HCT116 (cell line): ENCODE data around the gene ZNF385A. TPM values are rescaled to one million over a fixed set of nuclear protein-coding genes. Genes with fewer than 3 reads are reported as not detected.
A peak's percentile ranks its signal among the peaks of the same experiment; 100 is the strongest.

ENCODE experiments used
- microRNA counts: library from miRNA; unstranded; fragments of <30 nt; microRNA quantifications from one replicate; lab custom pipeline; 2015
- microRNA-seq: library from miRNA; unstranded; fragments of <30 nt; microRNA quantifications from one replicate; pipeline ENCODE4, GENCODE V29; 2016; ENCODE audit warnings: borderline number of aligned reads
- total RNA-seq: library from RNA; stranded (reverse); gene quantifications from one replicate; pipeline ENCODE4 v1.2.1, GENCODE V29; 2021; ENCODE audit not compliant: unreplicated experiment

The ZNF385A gene
- total RNA-seq, 1 experiment from 2014 or later = 34.7 TPM

MicroRNAs within 50 kb of the gene (microRNA counts, 767-probe panel; counts per million panel counts)
- microRNA hsa-miR-148b-3p (lab: Ali Mortazavi, UCI) = 19,220 counts per million, percentile 40 among the panel's probes with 10 or more counts

Small RNA genes within 50 kb of the gene (microRNA-seq; reads per million reads assigned to microRNA genes)
- gene MIR148B = 386 reads per million, percentile 73 among the genes with 10 or more reads in this experiment

Other genes with a start within 250 kb of the ZNF385A start
- 43.6 TPM for gene SMUG1, start 195.7 kb downstream of the ZNF385A start, total RNA-seq
- gene CBX5, start 104.6 kb downstream of the ZNF385A start, total RNA-seq = 72.3 TPM
- 1,878 TPM for gene HNRNPA1, start 104.0 kb downstream of the ZNF385A start, total RNA-seq
- 1.3 TPM for gene NFE2, start 83.7 kb downstream of the ZNF385A start, total RNA-seq
- gene COPZ1, start 59.6 kb downstream of the ZNF385A start, total RNA-seq = 191 TPM
- gene GPR84, start 20.2 kb downstream of the ZNF385A start, total RNA-seq = not detected
- 49.7 TPM for gene ITGA5, start 34.5 kb upstream of the ZNF385A start, total RNA-seq
- 229 TPM for gene GTSF1, start 88.9 kb upstream of the ZNF385A start, total RNA-seq
- 1.1 TPM for gene NCKAP1L, start 113.0 kb upstream of the ZNF385A start, total RNA-seq
- 0.52 TPM for gene PDE1B, start 164.9 kb upstream of the ZNF385A start, total RNA-seq
- 0.61 TPM for gene PPP1R1A, start 203.9 kb upstream of the ZNF385A start, total RNA-seq